T-cell (primary cell): ENCODE results near the gene SNED1. TPM values are rescaled to one million over a fixed set of nuclear protein-coding genes. Genes with fewer than 3 reads are reported as not detected.
A peak's percentile ranks its signal among the peaks of the same experiment; 100 is the strongest.

Source experiments
- ATAC-seq, 4 experiments: fragments of 200-7000 bp in 3 of 4; fragments of 150-1000 bp in 1 of 4; cut with Tn5 transposase; replicated peaks in 1 of 4; 1 replicate in 3 of 4; 2 replicates in 1 of 4; pipeline ENCODE4 v1.10.0; 2021; ENCODE audit warnings: moderate library complexity in 3 of 4, mild to moderate bottlenecking in 2 of 4, moderate number of reproducible peaks in 1 of 4
- CTCF ChIA-PET, 2 donors: fragments of 300-600 bp; sonication (Branson Sonifier 250); formaldehyde crosslinking; loops; one replicate each; lab custom pipeline; 2022; ENCODE audit warnings: antibody characterized with exemption in 2 of 2; lab: Charles Lee
- POLR2A ChIA-PET, 2 donors: fragments of 300-600 bp; sonication (Branson Sonifier 250); formaldehyde crosslinking; loops; one replicate each; lab custom pipeline; 2022; ENCODE audit warnings: antibody characterized with exemption in 2 of 2; lab: Charles Lee
- DNase-seq, 35 experiments: peaks; one replicate each; pipeline versions ENCODE4 v3.0.0 to v3.0.0-alpha.2; 2013 to 2023
- H3K27ac ChIP-seq: one replicate; pipeline ENCODE4 v1.5.1; 2013; ENCODE audit warnings: low read length
- H3K27me3 ChIP-seq, 2 experiments: replicated peaks in 1 of 2; 1 replicate in 1 of 2; 2 replicates in 1 of 2; pipeline versions ENCODE4 v1.6.1 to v1.7.0; 2013; ENCODE audit warnings: low read length in 1 of 2, mixed read lengths in 1 of 2; ENCODE audit not compliant: control insufficient read depth in 2 of 2, insufficient read depth in 2 of 2; ENCODE audit errors: extremely low read depth in 1 of 2
- H3K36me3 ChIP-seq, 2 donors: 1 replicate in 1 of 2; 2 replicates in 1 of 2; pipeline versions ENCODE4 v1.6.1 to v1.7.0; 2013; ENCODE audit warnings: low read length in 1 of 2; ENCODE audit not compliant: control insufficient read depth in 2 of 2, insufficient read depth in 1 of 2; ENCODE audit errors: extremely low read depth in 1 of 2
- H3K4me1 ChIP-seq, 2 experiments: 1 replicate in 1 of 2; 2 replicates in 1 of 2; pipeline versions ENCODE4 v1.6.1 to v1.7.0; 2013; ENCODE audit warnings: low read length in 2 of 2, mixed read lengths in 1 of 2; ENCODE audit not compliant: insufficient read depth in 2 of 2, control insufficient read depth in 1 of 2; ENCODE audit errors: extremely low read depth in 1 of 2
- H3K4me3 ChIP-seq, 2 donors: 1 replicate in 1 of 2; 2 replicates in 1 of 2; pipeline versions ENCODE4 v1.5.1 to v1.7.0; 2013; ENCODE audit warnings: mild to moderate bottlenecking in 2 of 2, low read length in 1 of 2, moderate library complexity in 1 of 2; ENCODE audit not compliant: control insufficient read depth in 1 of 2; ENCODE audit errors: extremely low read depth in 1 of 2
- H3K9me3 ChIP-seq: 2 replicates; pipeline ENCODE4 v1.7.0; 2013
- H3K27ac Mint-ChIP-seq, 2 donors: one replicate each; pipeline ENCODE4 v1.8.0; 2020 to 2021; ENCODE audit warnings: mild to moderate bottlenecking in 2 of 2, mixed read lengths in 2 of 2
- H3K27me3 Mint-ChIP-seq, 2 donors: one replicate each; pipeline ENCODE4 v1.8.0; 2021 to 2022; ENCODE audit warnings: mixed read lengths in 2 of 2
- H3K36me3 Mint-ChIP-seq: one replicate; pipeline ENCODE4 v1.8.0; 2021; ENCODE audit warnings: mixed read lengths
- H3K4me1 Mint-ChIP-seq, 3 donors: one replicate each; pipeline ENCODE4 v1.8.0; 2020 to 2022; ENCODE audit warnings: mixed read lengths in 3 of 3, mild to moderate bottlenecking in 1 of 3
- H3K4me3 Mint-ChIP-seq, 3 donors: one replicate each; pipeline ENCODE4 v1.8.0; 2020 to 2022; ENCODE audit warnings: mild to moderate bottlenecking in 3 of 3, mixed read lengths in 3 of 3, moderate library complexity in 3 of 3
- H3K9me3 Mint-ChIP-seq, 3 donors: one replicate each; pipeline ENCODE4 v1.8.0; 2020 to 2022; ENCODE audit warnings: mixed read lengths in 3 of 3
- WGBS: methylation state at CpG from one replicate; pipeline ENCODE4 v1.1.5; 2013; ENCODE audit warnings: missing lambda C conversion rate; ENCODE audit not compliant: insufficient coverage; 5-methylcytosine and 5-hydroxymethylcytosine counted together
- total RNA-seq, 35 experiments: library from RNA in 6 of 35; stranded (reverse) in 6 of 35; fragments of 120-200 nt in 1 of 35; gene quantifications; one replicate each; pipeline versions ENCODE4 v1.2.1 to v1.2.4 and lab custom pipeline; 2013 to 2026

Gene SNED1
- total RNA-seq, 5 donors from 2014 or later (not counting 1 experiment from before 2014, with no cell fraction given): 37.7 to 82.5 (median 69.4) TPM

DNA sequence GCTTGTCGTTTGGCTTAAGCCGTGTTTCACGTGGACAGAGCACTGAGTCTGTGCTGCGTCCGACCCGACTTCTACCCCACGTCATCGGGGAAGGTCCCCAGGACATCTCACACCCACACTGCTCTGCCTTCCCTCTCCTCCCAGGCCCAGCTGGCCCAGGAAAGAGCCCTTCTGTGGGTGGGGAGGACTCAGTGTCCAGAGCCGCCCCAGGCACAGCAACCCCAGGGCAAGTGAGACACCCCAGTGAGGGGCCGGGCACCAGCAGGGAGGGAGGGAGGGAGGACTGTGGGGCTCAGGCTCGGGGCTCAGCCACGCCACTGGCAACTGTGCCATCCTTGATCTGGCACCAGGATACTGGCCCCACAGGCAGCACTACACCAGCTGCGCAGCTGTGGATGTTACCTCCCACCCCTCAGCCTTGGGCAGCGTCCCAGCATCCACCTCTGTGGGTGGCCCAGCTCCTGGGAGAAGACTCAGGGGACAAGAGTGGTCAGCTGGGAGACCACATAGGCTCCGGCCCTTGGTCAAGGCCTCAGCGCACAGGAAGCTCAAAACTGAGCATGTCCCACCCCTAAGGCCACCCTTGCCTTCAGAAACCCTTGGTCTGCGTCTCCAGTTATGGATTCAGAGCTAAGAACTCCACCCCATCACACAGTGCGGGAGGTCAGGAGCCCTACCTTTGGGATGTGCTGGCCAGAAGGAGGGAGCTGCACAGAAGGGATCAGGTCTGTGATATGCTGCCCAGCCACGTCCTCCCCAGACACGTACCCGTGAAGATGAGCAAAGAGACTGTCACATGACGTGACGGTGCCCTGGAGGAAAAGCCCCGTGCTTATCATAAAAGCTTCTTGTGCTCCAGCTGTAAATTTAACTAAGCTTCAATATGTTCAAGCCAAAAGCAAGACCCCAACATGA, 139.1 kb downstream of the SNED1 start:
- Mint-ChIP-seq H3K4me1 (peaks cover 0 to 12% (median 3%) of the 10 kb centered on the region in 3 donors), H3K27me3 (no peaks in the 10 kb centered on the region), H3K27ac (no peak overlapping the region), H3K4me3 (no peak overlapping the region), H3K36me3 (peaks cover 57% of the 10 kb centered on the region), H3K9me3 (no peaks in the 10 kb centered on the region)
- Histone ChIP-seq H3K4me3 (no peak overlapping the region), H3K4me1 (no peaks in the 10 kb centered on the region), H3K27me3 (no peaks in the 10 kb centered on the region), H3K27ac (no peak overlapping the region), H3K36me3 (peaks cover 3 to 63% of the 10 kb centered on the region in 2 donors), H3K9me3 (no peaks in the 10 kb centered on the region)
- WGBS: 96% methylated on average over 15 of the region's 24 CpGs
- DNase-seq (no peak), ATAC-seq (no peak)
- POLR2A ChIA-PET: no interaction called here
- CTCF ChIA-PET: no interaction called here

GRCh38 chr2:241138471-241138870, 140.1 kb downstream of the SNED1 start:
- no peaks in the 10 kb centered on the region for H3K27me3 Mint-ChIP-seq
- 98% methylated on average over 10 of the region's 16 CpGs for WGBS
- no peak overlapping the region for H3K4me3 Mint-ChIP-seq
- no peak overlapping the region for H3K4me3 ChIP-seq
- peaks cover 4 to 65% of the 10 kb centered on the region in 2 donors for H3K36me3 ChIP-seq
- H3K27ac Mint-ChIP-seq: no peak overlapping the region
- H3K27me3 ChIP-seq: no peaks in the 10 kb centered on the region
- H3K27ac ChIP-seq: no peak overlapping the region
- H3K9me3 Mint-ChIP-seq: no peaks in the 10 kb centered on the region
- ChIA-PET POLR2A (no interaction called here), CTCF (no interaction called here)
- H3K4me1 ChIP-seq: no peaks in the 10 kb centered on the region
- H3K4me1 Mint-ChIP-seq: peaks cover 0 to 12% (median 3%) of the 10 kb centered on the region in 3 donors
- ATAC-seq (no peak), DNase-seq (no peak)
- peaks cover 48% of the 10 kb centered on the region for H3K36me3 Mint-ChIP-seq
- H3K9me3 ChIP-seq: no peaks in the 10 kb centered on the region

DNA sequence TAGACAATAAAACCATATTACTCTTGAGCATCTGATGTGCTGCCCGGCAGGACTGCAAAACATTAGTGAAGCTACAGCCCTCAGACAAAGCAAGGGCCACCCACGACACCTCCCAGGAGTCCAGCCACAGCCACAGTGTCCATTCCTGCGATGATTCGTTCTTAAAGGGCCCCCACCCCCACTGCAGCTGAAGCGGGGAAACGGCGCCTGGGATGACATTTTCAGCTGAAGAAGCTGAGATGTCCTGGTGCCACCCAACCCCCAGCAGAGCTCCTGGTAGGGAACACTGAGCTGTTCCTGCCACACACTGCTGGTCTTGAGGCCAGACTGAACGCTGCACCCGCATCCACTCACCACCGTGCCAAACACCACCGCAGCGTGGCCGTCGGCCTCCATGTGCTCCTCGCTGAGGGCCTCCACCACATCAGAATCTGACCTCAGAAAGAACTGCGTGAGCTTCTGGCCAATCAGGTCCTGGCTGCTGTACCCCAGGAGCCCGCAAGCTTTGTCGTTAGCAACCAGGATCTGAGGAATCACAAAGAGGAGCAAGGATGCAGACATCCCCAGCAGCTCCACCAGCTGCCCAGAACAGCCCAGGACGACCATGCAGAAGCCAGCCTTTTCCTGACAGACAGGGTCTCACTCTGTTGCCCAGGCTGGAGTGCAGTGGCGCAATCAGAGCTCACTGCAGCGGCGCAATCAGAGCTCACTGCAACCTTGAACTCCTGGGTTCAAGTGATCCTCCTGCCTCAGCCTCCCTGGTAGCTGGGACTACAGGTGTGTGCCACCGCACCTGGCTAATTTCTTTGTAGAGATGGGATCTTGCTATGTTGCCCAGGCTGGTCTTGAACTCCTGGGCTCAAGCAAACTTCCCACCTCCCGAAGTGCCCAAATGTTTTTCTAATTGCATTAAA, 141.4 kb downstream of the SNED1 start:
- Mint-ChIP-seq H3K27ac (peak overlapping the region in 1 of 2 donors; percentile 34), H3K27me3 (no peaks in the 10 kb centered on the region), H3K9me3 (no peaks in the 10 kb centered on the region), H3K4me1 (peaks cover 0 to 13% (median 3%) of the 10 kb centered on the region in 3 donors), H3K4me3 (no peak overlapping the region), H3K36me3 (peaks cover 47% of the 10 kb centered on the region)
- ATAC-seq: no peak
- no peaks in the 10 kb centered on the region for H3K27me3 ChIP-seq
- WGBS: 95% methylated on average over 20 of the region's 24 CpGs
- H3K27ac ChIP-seq: no peak overlapping the region
- H3K9me3 ChIP-seq: no peaks in the 10 kb centered on the region
- no peaks in the 10 kb centered on the region for H3K4me1 ChIP-seq
- POLR2A ChIA-PET: no interaction called here
- CTCF ChIA-PET: no interaction called here
- no peak overlapping the region for H3K4me3 ChIP-seq
- H3K36me3 ChIP-seq: peaks cover 8 to 60% of the 10 kb centered on the region in 2 donors
- no peak for DNase-seq

DNA sequence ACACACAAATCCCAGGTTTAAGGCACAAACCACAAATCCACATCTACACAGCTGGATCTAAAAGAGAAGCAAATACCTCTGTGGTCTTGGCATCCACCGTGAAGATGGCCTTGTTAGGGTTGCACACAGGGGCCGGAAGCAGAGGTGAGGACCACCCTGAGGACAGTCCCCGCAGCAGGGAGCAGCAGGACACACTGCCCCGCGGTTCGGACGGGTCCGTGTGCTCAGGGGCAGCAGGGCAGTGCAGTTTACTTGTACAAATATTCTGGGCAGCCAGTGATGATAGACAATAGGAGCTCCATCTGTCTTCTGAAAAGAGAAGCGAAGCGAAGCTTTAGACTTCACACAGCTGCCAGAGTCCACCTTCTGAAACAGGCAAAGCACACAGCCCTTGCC, 142.0 kb downstream of the SNED1 start:
- CTCF ChIA-PET: no interaction called here
- no peak for DNase-seq
- Histone ChIP-seq H3K4me1 (no peaks in the 10 kb centered on the region), H3K27ac (no peak overlapping the region), H3K9me3 (no peaks in the 10 kb centered on the region), H3K27me3 (no peaks in the 10 kb centered on the region), H3K36me3 (peaks cover 8 to 56% of the 10 kb centered on the region in 2 donors), H3K4me3 (no peak overlapping the region)
- H3K36me3 Mint-ChIP-seq: peaks cover 45% of the 10 kb centered on the region
- no peaks in the 10 kb centered on the region for H3K27me3 Mint-ChIP-seq
- no peak overlapping the region for H3K4me3 Mint-ChIP-seq
- POLR2A ChIA-PET: no interaction called here
- H3K27ac Mint-ChIP-seq: no peak overlapping the region
- no peak for ATAC-seq
- peaks cover 0 to 18% (median 3%) of the 10 kb centered on the region in 3 donors for H3K4me1 Mint-ChIP-seq
- 97% methylated on average over 10 of the region's 10 CpGs for WGBS
- no peaks in the 10 kb centered on the region for H3K9me3 Mint-ChIP-seq

- no peaks in the 10 kb centered on the region for H3K27me3 ChIP-seq
- H3K36me3 ChIP-seq: peaks cover 8 to 49% of the 10 kb centered on the region in 2 donors
- WGBS: 93% methylated on average over 14 of the region's 14 CpGs
- H3K27me3 Mint-ChIP-seq: no peaks in the 10 kb centered on the region
- H3K9me3 ChIP-seq: no peaks in the 10 kb centered on the region
- H3K27ac ChIP-seq: no peak overlapping the region
- no peaks in the 10 kb centered on the region for H3K4me1 ChIP-seq
- H3K36me3 Mint-ChIP-seq: peaks cover 36% of the 10 kb centered on the region
- ChIA-PET CTCF (interaction anchor here in 1 of 2 donors (0.6 kb wide), 1 partner anchor 17 kb away, joined by 3 read pairs; no protein-coding TSS in a partner anchor), POLR2A (no interaction called here)
- DNase-seq: no peak
- H3K4me3 Mint-ChIP-seq: no peak overlapping the region
- H3K4me3 ChIP-seq: no peak overlapping the region
- no peak overlapping the region for H3K27ac Mint-ChIP-seq
- H3K9me3 Mint-ChIP-seq: no peaks in the 10 kb centered on the region
- H3K4me1 Mint-ChIP-seq: peaks cover 0 to 22% (median 7%) of the 10 kb centered on the region in 3 donors
- no peak for ATAC-seq
These were observed 142.9 kb downstream of the SNED1 start for GRCh38 chr2:241141214-241141770.

DNA sequence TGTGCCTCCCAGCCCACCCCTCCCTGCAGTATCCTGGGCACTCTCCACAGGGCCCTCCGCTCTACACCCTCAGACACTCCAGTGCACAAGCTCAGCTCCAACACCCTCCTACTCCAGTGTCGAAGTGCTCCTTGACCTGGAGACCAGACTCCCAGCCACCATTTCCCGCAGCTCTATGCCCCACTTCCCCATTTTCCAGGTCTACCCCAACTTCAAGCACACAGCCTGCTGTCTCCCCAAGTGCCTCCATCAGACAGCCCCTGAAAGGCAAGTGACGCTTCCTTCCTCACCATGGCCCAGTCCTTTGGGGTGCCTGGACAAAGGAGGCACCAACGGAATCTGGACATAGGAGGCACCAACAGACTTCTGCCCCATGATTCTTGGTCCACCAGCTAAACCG, 143.6 kb downstream of the SNED1 start:
- Mint-ChIP-seq H3K36me3 (peaks cover 34% of the 10 kb centered on the region), H3K9me3 (no peaks in the 10 kb centered on the region)

More for the DNA sequence above, 143.6 kb downstream of the SNED1 start:
- H3K4me1 ChIP-seq: no peaks in the 10 kb centered on the region
- no peaks in the 10 kb centered on the region for H3K27me3 ChIP-seq
- ChIA-PET CTCF (interaction anchor here in 1 of 2 donors (0.6 kb wide), 1 partner anchor 10 kb away, joined by 10 read pairs; no protein-coding TSS in a partner anchor), POLR2A (no interaction called here)
- H3K27ac ChIP-seq: no peak overlapping the region
- Mint-ChIP-seq H3K27me3 (no peaks in the 10 kb centered on the region), H3K4me1 (peaks cover 4 to 26% (median 13%) of the 10 kb centered on the region in 3 donors), H3K27ac (peak overlapping the region in 1 of 2 donors; percentile 22), H3K4me3 (no peak overlapping the region)
- H3K36me3 ChIP-seq: peaks cover 8 to 41% of the 10 kb centered on the region in 2 donors
- ATAC-seq: no peak
- no peak for DNase-seq
- H3K4me3 ChIP-seq: no peak overlapping the region
- WGBS: 98% methylated on average over 6 of the region's 6 CpGs
- H3K9me3 ChIP-seq: no peaks in the 10 kb centered on the region
